ENCODE data around the gene TMEM135.

DNA sequence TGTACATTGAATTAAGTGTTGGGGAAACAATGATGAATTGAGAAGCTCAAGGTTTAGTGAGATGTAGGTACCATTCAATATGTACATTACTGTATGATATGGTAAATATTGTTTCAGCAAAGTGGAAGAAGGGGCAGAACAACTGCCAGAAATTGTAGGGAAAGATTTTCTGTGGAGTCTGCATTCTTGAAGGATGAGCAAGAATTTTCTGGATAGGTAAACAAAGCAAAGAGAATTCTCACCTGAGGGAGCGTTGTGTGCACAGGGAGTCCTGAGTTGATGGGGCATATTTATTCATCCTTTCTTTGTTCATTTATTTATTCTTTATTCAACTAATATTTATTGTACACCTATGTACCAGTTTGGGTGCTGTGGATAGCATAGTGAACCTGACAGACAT lies 83.2 kb downstream of the TMEM135 start:
- TF ChIP-seq EGR1 (IDR thresholded peaks at IDR 0.05) (no peak), EP300 (IDR thresholded peaks at IDR 0.05; ENCODE audit: borderline replicate concordance) (no peak)
- TF ChIP-seq, protein P1, sequence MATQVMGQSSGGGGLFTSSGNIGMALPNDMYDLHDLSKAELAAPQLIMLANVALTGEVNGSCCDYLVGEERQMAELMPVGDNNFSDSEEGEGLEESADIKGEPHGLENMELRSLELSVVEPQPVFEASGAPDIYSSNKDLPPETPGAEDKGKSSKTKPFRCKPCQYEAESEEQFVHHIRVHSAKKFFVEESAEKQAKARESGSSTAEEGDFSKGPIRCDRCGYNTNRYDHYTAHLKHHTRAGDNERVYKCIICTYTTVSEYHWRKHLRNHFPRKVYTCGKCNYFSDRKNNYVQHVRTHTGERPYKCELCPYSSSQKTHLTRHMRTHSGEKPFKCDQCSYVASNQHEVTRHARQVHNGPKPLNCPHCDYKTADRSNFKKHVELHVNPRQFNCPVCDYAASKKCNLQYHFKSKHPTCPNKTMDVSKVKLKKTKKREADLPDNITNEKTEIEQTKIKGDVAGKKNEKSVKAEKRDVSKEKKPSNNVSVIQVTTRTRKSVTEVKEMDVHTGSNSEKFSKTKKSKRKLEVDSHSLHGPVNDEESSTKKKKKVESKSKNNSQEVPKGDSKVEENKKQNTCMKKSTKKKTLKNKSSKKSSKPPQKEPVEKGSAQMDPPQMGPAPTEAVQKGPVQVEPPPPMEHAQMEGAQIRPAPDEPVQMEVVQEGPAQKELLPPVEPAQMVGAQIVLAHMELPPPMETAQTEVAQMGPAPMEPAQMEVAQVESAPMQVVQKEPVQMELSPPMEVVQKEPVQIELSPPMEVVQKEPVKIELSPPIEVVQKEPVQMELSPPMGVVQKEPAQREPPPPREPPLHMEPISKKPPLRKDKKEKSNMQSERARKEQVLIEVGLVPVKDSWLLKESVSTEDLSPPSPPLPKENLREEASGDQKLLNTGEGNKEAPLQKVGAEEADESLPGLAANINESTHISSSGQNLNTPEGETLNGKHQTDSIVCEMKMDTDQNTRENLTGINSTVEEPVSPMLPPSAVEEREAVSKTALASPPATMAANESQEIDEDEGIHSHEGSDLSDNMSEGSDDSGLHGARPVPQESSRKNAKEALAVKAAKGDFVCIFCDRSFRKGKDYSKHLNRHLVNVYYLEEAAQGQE (IDR thresholded peaks at IDR 0.05; ENCODE audit: low read depth), result no peak
